Colonic mucosa (tissue), 4 donors: Measurements from ENCODE around the gene ANAPC10. TPM values are rescaled to one million over a fixed set of nuclear protein-coding genes. Genes with fewer than 3 reads are reported as not detected.

Source experiments
- DNase-seq: peaks from one replicate; pipeline ENCODE4 v3.0.0-alpha.2; 2020
- H3K27ac ChIP-seq: fragments of 200-600 bp; one replicate; pipeline ENCODE4 v1.8.0; 2021
- H3K27me3 ChIP-seq: fragments of 200-600 bp; one replicate; pipeline ENCODE4 v1.8.0; 2021
- H3K36me3 ChIP-seq: fragments of 200-600 bp; one replicate; pipeline ENCODE4 v1.8.0; 2021
- H3K4me1 ChIP-seq: fragments of 200-600 bp; one replicate; pipeline ENCODE4 v1.8.0; 2021; ENCODE audit warnings: mild to moderate bottlenecking
- H3K4me3 ChIP-seq: fragments of 200-600 bp; one replicate; pipeline ENCODE4 v1.8.0; 2021
- H3K9ac ChIP-seq, 2 donors: one replicate each; pipeline ENCODE4 v1.7.0; 2013; ENCODE audit warnings: control low read depth in 2 of 2, low read depth in 2 of 2, low read length in 2 of 2
- H3K9me3 ChIP-seq: fragments of 200-600 bp; one replicate; pipeline ENCODE4 v1.8.0; 2021
- CTCF ChIP-seq: fragments of 200-600 bp; IDR thresholded peaks from one replicate; pipeline ENCODE4 v1.8.0; 2022; ENCODE audit warnings: antibody characterized with exemption, mild to moderate bottlenecking
- intact Hi-C: fragments of 100-400 bp; cut with DNase I; formaldehyde crosslinking; loops from one replicate; pipeline ENCODE4 v1.14.1; 2022
- total RNA-seq, 2 donors: library from RNA; stranded (reverse); fragmentation: NEBNext Ultra II Directional in 1 of 2; extraction: Animal tissue kit (Norgen Biotek cat#: 25700) in 1 of 2; gene quantifications; one replicate each; pipeline ENCODE4 v1.2.1, GENCODE V29; 2021
- donor health status: healthy.
- donor health status: DM: no; HTN: no; CAD: no.
- donor health status: DM: no; HTN: no; CAD: no.

ANAPC10 gene
- total RNA-seq, 2 donors from 2014 or later: 12.7 to 12.8 TPM

GRCh38 chr4:145075742-145076468, 22.1 kb downstream of the ANAPC10 start:
- Histone ChIP-seq H3K9me3 (no peaks in the 10 kb centered on the region), H3K27me3 (no peaks in the 10 kb centered on the region), H3K36me3 (no peaks in the 10 kb centered on the region), H3K9ac (no peak overlapping the region), H3K4me3 (no peak overlapping the region), H3K4me1 (no peaks in the 10 kb centered on the region), H3K27ac (no peak overlapping the region)
- TF ChIP-seq CTCF: no peak
- intact Hi-C loops: no loop called here
- DNase-seq: no peak

- intact Hi-C loops: no loop called here
- no peaks in the 10 kb centered on the region for H3K4me1 ChIP-seq
- no peak overlapping the region for H3K4me3 ChIP-seq
- DNase-seq: no peak
- no peak overlapping the region for H3K27ac ChIP-seq
- no peaks in the 10 kb centered on the region for H3K36me3 ChIP-seq
- TF ChIP-seq CTCF: no peak
- H3K9me3 ChIP-seq: no peaks in the 10 kb centered on the region
- H3K9ac ChIP-seq: no peak overlapping the region
- H3K27me3 ChIP-seq: no peaks in the 10 kb centered on the region
Measured at GRCh38 chr4:145071560-145071959, 26.4 kb downstream of the ANAPC10 start.

GRCh38 chr4:145069361-145069760, 28.6 kb downstream of the ANAPC10 start:
- Histone ChIP-seq H3K36me3 (no peaks in the 10 kb centered on the region), H3K9me3 (no peaks in the 10 kb centered on the region), H3K4me1 (no peaks in the 10 kb centered on the region), H3K4me3 (no peak overlapping the region), H3K27me3 (no peaks in the 10 kb centered on the region), H3K27ac (no peak overlapping the region), H3K9ac (no peak overlapping the region)
- intact Hi-C loops: no loop called here
- TF ChIP-seq CTCF: no peak
- DNase-seq: no peak

GRCh38 chr4:145066063-145066501, 31.9 kb downstream of the ANAPC10 start:
- Histone ChIP-seq H3K36me3 (no peaks in the 10 kb centered on the region), H3K4me3 (no peak overlapping the region), H3K9me3 (no peaks in the 10 kb centered on the region), H3K4me1 (no peaks in the 10 kb centered on the region), H3K27me3 (no peaks in the 10 kb centered on the region), H3K9ac (no peak overlapping the region), H3K27ac (peak overlapping the region; percentile 48)
- TF ChIP-seq CTCF: no peak
- DNase-seq: no peak
- intact Hi-C loops: no loop called here

GRCh38 chr4:145061318-145061920, 36.6 kb downstream of the ANAPC10 start:
- intact Hi-C loops: loop anchor here (5.0 kb wide), 1 partner anchor 884 kb away; no protein-coding TSS in a partner anchor
- Histone ChIP-seq H3K4me1 (no peaks in the 10 kb centered on the region), H3K9me3 (no peaks in the 10 kb centered on the region), H3K27ac (no peak overlapping the region), H3K36me3 (no peaks in the 10 kb centered on the region), H3K9ac (no peak overlapping the region), H3K4me3 (no peak overlapping the region), H3K27me3 (no peaks in the 10 kb centered on the region)
- no peak for TF ChIP-seq CTCF
- DNase-seq: no peak
